GM19328 (cell line): Measurements from ENCODE around the gene BIRC5.

Experiments used
- ATAC-seq: cut with Tn5 transposase; IDR thresholded peaks from one replicate; pipeline ENCODE4 v1.9.1; 2021; ENCODE audit warnings: mild to moderate bottlenecking, moderate library complexity; ENCODE audit not compliant: unreplicated experiment

BIRC5 gene

GRCh38 chr17:78271419-78272170 lies 57.5 kb downstream of the BIRC5 start:
- no peak for ATAC-seq

GRCh38 chr17:78272181-78272913 lies 58.3 kb downstream of the BIRC5 start:
- no peak for ATAC-seq

GRCh38 chr17:78272914-78273258 lies 58.8 kb downstream of the BIRC5 start:
- no peak for ATAC-seq

GRCh38 chr17:78273813-78274212 lies 59.8 kb downstream of the BIRC5 start:
- no peak for ATAC-seq
